GM19193 (cell line): ENCODE data around the gene MYO9A.

ENCODE experiments used
- POLR2A ChIP-seq: IDR thresholded peaks from 4 replicates; pipeline ENCODE4 v1.6.1; 2011; ENCODE audit not compliant: insufficient read depth, insufficient read length; ENCODE audit errors: extremely low read depth

MYO9A gene

GRCh38 chr15:71810256-71811035 is 307.5 kb downstream of the MYO9A start, which contains the start of gene NR2E3:
Gene NR2E3 (plus strand): TSS chr15:71810554. CDS start chr15:71810744, 190 bp downstream.
- no peak for TF ChIP-seq POLR2A

GRCh38 chr15:71809346-71809745 is 308.6 kb downstream of the MYO9A start:
- no peak for TF ChIP-seq POLR2A

GRCh38 chr15:71808311-71809020 is 309.5 kb downstream of the MYO9A start:
- no peak for TF ChIP-seq POLR2A

GRCh38 chr15:71807691-71808091 is 310.3 kb downstream of the MYO9A start:
- no peak for TF ChIP-seq POLR2A

- no peak for TF ChIP-seq POLR2A
Observed at GRCh38 chr15:71807125-71807629, 310.8 kb downstream of the MYO9A start.

- no peak for TF ChIP-seq POLR2A
Observed at GRCh38 chr15:71806452-71806931, 311.5 kb downstream of the MYO9A start.

GRCh38 chr15:71804695-71805470 is 313.1 kb downstream of the MYO9A start:
- no peak for TF ChIP-seq POLR2A

- no peak for TF ChIP-seq POLR2A
Observed at GRCh38 chr15:71804226-71804625, 313.7 kb downstream of the MYO9A start.

GRCh38 chr15:71802770-71803169 is 315.2 kb downstream of the MYO9A start:
- TF ChIP-seq POLR2A, result no peak

GRCh38 chr15:71801935-71802655 is 315.9 kb downstream of the MYO9A start:
- TF ChIP-seq POLR2A, result no peak

- TF ChIP-seq POLR2A, result no peak
Observed at GRCh38 chr15:71800835-71801745, 316.9 kb downstream of the MYO9A start.

GRCh38 chr15:71800190-71800589 is 317.8 kb downstream of the MYO9A start:
- no peak for TF ChIP-seq POLR2A

GRCh38 chr15:71798641-71799040 is 319.3 kb downstream of the MYO9A start:
- TF ChIP-seq POLR2A, result no peak
